GM11168 (cell line): Measurements from ENCODE around the gene HCCS.

Source experiments
- in situ Hi-C: fragments of 300-500 bp; cut with MboI; formaldehyde crosslinking; loops from one replicate; pipeline ENCODE4 v1.12.0; 2022; ENCODE audit warnings: low sequenced_read_pairs; ENCODE audit not compliant: unreplicated experiment

The HCCS gene

GRCh38 chrX:11117745-11118144 lies 6.6 kb downstream of the HCCS start:
- in situ Hi-C loops, result loop anchor here (25.0 kb wide), 1 partner anchor 930 kb away; no protein-coding TSS in a partner anchor

DNA sequence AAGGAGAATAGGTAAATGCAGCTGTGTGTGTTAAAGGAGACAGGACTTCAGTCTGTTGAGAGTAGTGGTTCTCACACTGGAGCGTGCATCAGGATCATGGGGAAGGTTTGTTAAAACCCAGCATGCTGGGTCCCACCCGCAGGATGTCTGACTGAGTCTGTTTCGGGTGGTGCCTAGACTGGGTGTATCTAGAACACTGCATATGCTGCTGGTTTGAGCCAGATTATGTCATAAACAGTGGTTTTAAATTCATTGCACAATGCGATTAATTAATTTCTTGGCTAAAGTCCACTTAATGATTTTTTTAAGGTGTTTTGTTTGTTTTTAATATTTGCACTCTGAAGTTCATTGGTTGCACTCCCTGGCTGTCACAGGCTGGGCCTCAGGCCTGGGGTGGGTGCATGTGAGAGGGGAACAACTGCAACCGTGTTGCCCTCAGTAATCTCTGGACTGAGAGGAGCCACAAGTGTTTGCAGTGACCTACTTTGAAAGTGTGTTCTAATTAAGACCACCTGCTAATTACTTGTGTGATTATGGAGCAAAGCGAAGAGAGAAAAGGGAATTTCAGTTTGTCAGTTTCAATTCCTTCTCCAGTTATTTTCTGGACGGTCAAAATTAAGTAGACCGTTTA lies 8.3 kb downstream of the HCCS start:
- in situ Hi-C loops, result loop anchor here (25.0 kb wide), 1 partner anchor 932 kb away; no protein-coding TSS in a partner anchor

GRCh38 chrX:11123087-11123486 lies 12.0 kb downstream of the HCCS start:
- in situ Hi-C loops, result loop anchor here (25.0 kb wide), 1 partner anchor 936 kb away; no protein-coding TSS in a partner anchor

- in situ Hi-C loops, result loop anchor here (25.0 kb wide), 1 partner anchor 937 kb away; no protein-coding TSS in a partner anchor
Observed at GRCh38 chrX:11124112-11124511, 13.0 kb downstream of the HCCS start.

GRCh38 chrX:11125060-11125459 lies 13.9 kb downstream of the HCCS start:
- in situ Hi-C loops, result loop anchor here (25.0 kb wide), 2 partner anchors 412 to 662 kb away; no protein-coding TSS in a partner anchor

- in situ Hi-C loops, result loop anchor here (25.0 kb wide), 2 partner anchors 408 to 658 kb away; no protein-coding TSS in a partner anchor
Observed at GRCh38 chrX:11129534-11130105, 18.5 kb downstream of the HCCS start.

GRCh38 chrX:11130136-11130535 lies 19.0 kb downstream of the HCCS start:
- in situ Hi-C loops, result loop anchor here (25.0 kb wide), 2 partner anchors 407 to 657 kb away; no protein-coding TSS in a partner anchor

DNA sequence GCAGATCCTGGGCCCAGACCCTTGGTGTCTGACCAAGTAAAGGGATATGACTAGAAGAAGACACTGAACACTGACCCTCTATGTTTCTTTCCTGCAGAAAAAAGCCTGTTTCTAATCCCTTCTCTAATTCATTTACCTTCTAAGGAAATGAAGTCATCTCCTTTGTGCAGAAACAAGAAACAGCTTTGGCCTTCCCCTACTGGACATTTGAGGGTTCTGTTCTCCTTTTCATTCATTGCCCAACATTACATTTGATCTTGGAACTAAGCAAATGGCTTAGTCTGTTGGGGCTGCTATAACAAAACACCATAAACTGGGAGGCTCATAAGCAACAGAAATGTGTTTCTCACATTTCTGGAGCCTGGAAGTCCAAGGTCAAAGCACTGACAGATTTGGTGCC lies 20.0 kb downstream of the HCCS start:
- in situ Hi-C loops, result loop anchor here (25.0 kb wide), 2 partner anchors 406 to 656 kb away; no protein-coding TSS in a partner anchor

DNA sequence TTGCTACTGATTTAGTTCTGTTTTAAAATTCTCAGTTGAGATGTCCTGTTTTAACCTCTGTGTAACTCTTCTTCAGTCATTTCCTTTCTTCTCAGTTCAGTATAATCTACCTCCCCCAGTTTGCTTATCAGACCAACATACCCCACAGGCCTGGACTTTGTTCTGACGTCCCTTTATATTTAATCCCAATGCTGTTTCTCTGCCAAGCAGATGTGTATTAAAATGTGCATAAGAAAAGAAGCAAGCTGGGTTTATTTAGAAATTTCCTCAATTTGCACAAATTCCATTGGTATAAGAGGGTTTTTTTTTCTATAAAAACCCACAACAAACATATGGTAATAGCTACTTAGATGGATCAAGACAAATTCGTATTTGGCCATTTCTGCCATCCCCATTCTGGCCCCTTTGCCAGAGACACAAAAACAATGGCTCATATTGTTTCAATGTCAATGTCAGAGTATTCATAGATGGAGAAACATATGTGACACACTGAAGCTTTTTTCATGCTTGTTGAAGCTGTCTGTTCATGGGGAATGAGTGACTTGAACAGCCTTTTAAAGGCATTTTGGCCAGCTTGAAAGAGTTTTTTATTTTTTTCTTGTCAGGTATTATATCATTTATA lies 24.5 kb downstream of the HCCS start:
- in situ Hi-C loops, result loop anchor here (25.0 kb wide), 2 partner anchors 402 to 652 kb away; no protein-coding TSS in a partner anchor

GRCh38 chrX:11137543-11138139 lies 26.5 kb downstream of the HCCS start:
- in situ Hi-C loops, result loop anchor here (25.0 kb wide), 2 partner anchors 400 to 650 kb away; no protein-coding TSS in a partner anchor

DNA sequence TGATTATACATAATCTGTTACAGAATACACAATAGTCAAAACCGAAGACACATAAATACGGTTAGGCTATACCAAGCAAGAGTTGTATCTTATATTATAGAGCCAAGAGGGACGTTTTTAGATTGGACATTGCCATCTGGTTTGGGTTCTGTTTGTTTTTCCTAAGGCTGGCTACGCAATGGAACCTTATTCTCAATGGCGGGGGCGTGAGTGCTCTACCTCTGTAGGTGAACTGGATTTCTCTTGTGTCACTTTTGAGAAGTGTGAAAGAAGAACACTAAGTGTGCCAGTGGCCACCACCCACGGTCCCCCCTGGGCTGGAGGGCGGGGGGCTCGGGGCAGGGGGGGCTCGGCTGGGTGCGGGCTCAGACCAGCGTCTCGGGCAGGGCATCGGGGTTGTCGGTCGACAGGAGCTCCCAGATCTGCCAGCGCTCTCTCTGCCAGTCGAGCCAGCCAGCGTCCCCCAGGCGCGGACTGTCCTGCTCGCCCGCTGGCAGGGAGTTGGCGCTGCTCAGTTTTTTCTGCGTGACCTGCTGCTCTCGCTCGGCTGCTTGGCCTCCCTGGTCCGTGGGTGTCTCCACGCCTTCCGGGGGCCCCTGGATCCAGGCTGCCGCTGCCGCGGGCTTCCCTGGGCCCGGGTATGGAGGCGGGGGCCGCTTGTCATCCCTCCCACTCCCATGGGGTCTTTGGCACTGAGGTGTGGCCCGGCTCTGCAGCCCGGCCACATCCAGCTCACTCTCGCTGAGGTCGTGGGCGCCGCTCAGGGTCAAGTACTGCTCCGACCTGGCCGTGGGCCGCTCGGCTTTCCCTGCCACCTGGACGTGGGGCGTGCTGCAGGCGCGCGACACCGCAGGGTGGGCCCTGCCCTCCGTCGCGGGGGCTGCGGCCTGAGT lies 27.6 kb downstream of the HCCS start:
- in situ Hi-C loops, result loop anchor here (25.0 kb wide), 2 partner anchors 399 to 649 kb away; no protein-coding TSS in a partner anchor

- in situ Hi-C loops, result loop anchor here (25.0 kb wide), 2 partner anchors 393 to 643 kb away; no protein-coding TSS in a partner anchor
Observed at GRCh38 chrX:11143931-11144678, 33.0 kb downstream of the HCCS start.

GRCh38 chrX:11146411-11146810 lies 35.3 kb downstream of the HCCS start:
- in situ Hi-C loops, result loop anchor here (25.0 kb wide), 2 partner anchors 391 to 641 kb away; no protein-coding TSS in a partner anchor

DNA sequence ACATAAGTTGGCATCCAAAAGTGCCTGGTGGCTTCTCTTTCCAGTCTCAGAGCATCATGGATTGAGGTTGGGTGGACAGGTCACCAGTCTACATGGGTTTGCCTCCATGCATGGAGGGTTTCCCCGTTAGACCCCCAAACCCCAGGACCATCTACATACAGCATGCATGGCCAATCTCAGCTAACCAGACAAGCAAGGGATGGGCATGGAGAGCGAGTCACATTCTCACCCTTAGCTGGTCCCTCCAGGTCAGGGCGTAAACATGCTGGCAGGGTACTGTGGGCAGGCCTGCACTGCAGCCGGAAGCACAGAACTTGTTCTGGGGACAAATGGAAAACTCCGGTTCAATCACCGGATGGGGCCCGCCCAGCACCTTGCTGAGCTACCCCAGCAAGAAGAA lies 37.3 kb downstream of the HCCS start:
- in situ Hi-C loops, result loop anchor here (25.0 kb wide), 2 partner anchors 389 to 639 kb away; no protein-coding TSS in a partner anchor

DNA sequence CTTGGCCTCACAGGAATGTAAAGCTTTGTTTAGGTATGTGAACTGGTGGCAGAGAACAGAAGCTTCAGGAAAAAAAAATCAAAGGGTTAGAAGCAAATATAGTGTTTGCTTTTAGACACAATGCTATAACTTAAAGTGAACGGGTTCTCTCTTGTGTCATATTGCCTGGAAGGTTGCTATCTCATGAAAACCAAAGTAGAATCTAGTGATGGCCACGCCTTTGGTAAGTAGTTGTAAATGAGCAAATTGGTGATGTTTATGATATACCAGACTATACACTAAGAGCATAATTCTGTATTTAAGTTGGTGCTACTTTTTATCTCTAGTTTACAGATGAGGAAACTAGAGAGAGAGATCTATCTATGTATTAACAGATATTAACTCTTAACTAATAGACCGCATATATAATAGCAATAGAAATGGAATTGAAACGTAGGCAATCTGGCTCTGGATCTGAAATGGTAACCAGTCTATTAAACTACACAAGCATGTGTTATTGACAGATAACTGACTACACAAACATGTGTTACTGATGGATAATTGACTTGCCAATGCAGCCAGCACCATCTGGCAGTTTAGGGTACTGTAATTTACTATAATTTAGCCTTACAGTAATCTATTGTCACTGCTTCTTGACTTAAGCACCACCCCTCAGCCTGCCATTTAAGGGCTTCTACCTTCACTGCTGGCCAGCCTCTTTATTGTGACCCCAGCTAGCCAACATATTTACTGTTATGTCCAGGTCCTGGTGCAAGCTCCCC lies 40.8 kb downstream of the HCCS start:
- in situ Hi-C loops, result no loop called here

- in situ Hi-C loops, result no loop called here
Observed at GRCh38 chrX:11159149-11159548, 48.0 kb downstream of the HCCS start.

DNA sequence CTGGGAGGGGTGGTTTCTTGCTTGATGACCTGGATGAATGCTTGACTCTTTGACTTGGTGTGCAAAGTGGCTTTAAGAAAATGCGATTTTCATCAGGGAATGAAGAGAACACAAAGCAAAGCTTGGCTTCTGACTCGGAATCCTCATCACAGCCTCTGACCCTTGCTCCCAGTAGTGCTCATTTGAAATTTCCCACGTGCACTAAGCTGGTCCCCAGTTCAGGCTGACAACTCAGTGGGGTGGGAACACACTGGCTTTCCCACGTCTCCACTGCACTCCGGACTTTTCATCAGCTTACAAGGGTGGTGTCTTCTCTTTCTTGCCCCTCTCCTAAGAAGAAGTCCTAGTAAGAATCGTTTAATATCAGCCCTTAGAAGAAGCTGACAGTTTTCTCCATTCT lies 53.3 kb downstream of the HCCS start:
- in situ Hi-C loops, result no loop called here

GRCh38 chrX:11171956-11172355 lies 60.8 kb downstream of the HCCS start:
- in situ Hi-C loops, result no loop called here
